ENCODE data around the gene TRMT1.
A peak's percentile ranks its signal among the peaks of the same experiment; 100 is the strongest.

DNA sequence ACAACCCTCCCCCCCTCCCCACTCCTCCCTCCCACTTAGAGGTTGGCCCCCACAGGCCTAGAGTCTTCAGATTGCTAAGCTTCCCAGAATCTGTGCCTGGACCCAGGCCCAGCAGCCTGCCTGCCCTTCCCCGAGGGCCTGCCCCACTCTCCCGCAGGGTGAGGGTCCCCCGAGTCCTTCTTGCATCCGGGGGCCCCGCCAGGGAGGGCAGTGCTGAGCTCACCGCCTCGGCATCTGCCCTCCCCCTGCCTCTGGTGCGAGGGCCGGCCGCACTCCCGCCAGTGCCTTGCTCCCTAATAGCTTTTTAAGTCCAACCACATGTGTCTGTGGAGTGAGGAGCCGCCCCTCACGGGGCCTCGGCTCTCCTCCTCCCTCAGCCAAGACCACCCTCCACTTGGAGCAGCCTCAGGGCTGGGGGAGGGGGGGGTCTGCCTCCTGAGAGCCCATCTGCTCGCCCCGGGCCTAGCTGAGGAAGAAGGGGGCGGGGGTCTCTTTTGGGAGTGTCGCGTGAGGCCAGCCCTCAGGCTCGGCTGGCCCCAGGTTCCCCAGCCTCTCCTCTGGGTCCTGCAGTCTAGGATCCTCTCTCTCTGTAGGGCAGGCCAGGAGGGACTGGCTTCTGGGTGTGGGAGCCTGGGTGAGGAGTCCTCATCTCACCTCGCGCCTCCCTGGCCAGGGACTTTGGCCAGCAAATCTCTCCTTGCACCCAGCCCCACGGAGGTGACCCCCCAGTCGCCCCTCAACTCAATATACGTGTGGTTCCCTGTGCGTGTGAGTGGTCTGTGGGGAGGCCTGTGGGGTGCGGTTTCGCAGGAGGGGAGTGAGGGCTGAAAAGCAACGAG is 61.1 kb downstream of the TRMT1 start:
- TF ChIP-seq POLR2A (IDR thresholded peaks at IDR 0.05): no peak
- TF ChIP-seq, protein P1, sequence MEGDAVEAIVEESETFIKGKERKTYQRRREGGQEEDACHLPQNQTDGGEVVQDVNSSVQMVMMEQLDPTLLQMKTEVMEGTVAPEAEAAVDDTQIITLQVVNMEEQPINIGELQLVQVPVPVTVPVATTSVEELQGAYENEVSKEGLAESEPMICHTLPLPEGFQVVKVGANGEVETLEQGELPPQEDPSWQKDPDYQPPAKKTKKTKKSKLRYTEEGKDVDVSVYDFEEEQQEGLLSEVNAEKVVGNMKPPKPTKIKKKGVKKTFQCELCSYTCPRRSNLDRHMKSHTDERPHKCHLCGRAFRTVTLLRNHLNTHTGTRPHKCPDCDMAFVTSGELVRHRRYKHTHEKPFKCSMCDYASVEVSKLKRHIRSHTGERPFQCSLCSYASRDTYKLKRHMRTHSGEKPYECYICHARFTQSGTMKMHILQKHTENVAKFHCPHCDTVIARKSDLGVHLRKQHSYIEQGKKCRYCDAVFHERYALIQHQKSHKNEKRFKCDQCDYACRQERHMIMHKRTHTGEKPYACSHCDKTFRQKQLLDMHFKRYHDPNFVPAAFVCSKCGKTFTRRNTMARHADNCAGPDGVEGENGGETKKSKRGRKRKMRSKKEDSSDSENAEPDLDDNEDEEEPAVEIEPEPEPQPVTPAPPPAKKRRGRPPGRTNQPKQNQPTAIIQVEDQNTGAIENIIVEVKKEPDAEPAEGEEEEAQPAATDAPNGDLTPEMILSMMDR (IDR thresholded peaks at IDR 0.05 in 4 of 5, conservative IDR thresholded peaks at IDR 0.05 in 1 of 5): peak in 1 of 5 experiments; percentile 34
